ENCODE results near the gene TTF2. TPM values are rescaled to one million over a fixed set of nuclear protein-coding genes. Genes with fewer than 3 reads are reported as not detected.

TTF2 gene
- total RNA-seq, 4 donors from 2014 or later = 11.1 to 17.0 (median 14.2) TPM

DNA sequence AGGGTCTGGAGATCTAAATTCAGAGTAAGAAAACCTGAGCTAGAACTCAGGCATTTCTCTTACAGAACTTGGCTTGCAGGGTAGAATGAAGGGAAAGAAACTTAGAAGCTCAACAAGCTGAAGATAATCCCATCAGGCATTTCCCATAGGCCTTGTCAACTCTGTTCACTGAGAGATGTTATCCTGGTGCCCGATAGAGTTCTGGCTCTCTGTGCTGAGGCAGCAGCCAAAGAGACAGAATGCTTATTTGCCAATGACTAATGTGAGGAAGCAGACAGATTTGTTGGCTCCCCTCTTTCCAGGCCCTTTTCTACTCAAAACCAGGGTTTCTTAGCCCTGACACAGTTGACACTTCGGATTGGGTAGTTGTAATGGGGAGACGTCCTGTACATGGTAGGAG is 83.7 kb downstream of the TTF2 start:
- TF ChIP-seq, protein P1, sequence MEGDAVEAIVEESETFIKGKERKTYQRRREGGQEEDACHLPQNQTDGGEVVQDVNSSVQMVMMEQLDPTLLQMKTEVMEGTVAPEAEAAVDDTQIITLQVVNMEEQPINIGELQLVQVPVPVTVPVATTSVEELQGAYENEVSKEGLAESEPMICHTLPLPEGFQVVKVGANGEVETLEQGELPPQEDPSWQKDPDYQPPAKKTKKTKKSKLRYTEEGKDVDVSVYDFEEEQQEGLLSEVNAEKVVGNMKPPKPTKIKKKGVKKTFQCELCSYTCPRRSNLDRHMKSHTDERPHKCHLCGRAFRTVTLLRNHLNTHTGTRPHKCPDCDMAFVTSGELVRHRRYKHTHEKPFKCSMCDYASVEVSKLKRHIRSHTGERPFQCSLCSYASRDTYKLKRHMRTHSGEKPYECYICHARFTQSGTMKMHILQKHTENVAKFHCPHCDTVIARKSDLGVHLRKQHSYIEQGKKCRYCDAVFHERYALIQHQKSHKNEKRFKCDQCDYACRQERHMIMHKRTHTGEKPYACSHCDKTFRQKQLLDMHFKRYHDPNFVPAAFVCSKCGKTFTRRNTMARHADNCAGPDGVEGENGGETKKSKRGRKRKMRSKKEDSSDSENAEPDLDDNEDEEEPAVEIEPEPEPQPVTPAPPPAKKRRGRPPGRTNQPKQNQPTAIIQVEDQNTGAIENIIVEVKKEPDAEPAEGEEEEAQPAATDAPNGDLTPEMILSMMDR (IDR thresholded peaks at IDR 0.05; ENCODE audit: low read depth) = no peak

DNA sequence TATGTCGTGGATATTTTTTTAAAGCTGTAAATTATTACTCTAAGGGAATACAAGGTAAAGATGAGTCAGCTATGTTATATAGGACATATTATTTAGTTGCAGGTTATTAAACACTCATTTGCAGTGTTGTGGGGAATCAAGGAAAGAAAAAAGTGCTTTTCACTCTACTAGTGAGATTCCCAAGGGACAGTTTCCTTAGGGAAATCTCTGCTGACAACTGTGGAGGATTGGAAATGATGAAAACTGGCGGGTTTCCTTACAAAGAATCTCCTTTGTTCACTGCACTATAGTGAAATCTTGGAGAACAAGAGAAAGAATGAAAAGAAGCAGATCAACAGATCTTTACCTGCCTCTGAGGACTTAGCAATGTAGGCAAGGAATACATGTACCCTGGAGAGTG is 85.9 kb downstream of the TTF2 start:
- TF ChIP-seq, protein P1 (IDR thresholded peaks at IDR 0.05; ENCODE audit: low read depth) = no peak

DNA sequence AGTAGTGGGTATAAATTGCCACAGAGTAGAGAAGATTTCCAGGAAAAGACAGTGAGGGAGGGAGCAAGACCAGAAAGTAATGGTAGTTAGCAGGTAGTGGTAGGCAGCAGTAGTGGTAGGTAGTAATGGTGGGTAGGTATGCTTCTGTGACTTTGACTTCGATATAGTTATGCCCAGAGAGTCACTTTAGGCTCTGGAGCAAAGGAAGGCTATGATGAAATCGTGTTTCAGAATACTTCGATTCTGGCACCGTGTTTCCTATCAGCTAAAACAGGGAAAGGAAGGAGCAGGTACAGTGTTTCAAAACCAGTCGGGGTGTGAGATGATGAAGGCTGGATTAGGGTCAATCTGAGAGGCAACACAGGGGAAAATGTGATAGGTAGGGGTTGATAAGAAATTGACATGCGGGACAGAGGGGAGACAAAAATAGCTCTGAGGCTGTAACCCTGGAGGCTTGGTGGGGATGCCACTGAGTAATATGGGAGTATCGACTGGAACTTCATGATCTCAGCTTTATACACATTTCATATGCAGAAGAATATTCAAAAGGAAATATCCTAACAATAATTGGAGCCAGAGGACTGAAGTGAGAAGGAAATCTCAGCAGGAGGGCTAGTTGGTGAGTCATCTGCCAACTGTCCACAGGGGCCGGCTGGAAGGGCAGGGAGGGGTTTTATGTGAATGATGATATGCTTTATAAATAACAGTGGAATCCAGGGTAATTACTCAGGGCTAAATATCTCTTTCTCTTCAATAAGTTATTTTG is 86.6 kb downstream of the TTF2 start:
- TF ChIP-seq, protein P1 (IDR thresholded peaks at IDR 0.05; ENCODE audit: low read depth) = no peak

DNA sequence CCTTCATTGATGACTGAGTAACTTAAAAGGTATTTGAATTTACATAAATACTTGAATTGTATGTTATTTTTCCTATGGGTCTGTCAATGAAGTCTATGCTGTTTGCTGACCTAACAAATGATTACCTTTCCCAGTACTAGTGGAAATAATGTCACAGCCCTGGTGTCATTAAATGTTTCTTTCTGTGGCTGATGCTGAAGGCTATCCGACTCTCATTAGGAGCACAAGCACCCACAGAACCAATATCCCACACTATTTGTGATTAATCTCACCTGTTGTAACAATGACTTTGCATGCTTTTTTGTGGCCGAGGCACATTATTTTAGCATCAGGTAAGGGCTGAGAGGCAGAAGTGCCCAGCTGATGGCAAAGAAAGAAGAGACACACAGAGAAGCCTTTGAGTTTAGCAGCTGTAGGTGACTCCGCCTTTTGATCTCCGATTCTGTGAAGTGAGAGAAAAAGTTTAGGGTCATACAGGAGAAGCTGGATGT is 87.3 kb downstream of the TTF2 start:
- TF ChIP-seq, protein P1 (IDR thresholded peaks at IDR 0.05; ENCODE audit: low read depth) = no peak

DNA sequence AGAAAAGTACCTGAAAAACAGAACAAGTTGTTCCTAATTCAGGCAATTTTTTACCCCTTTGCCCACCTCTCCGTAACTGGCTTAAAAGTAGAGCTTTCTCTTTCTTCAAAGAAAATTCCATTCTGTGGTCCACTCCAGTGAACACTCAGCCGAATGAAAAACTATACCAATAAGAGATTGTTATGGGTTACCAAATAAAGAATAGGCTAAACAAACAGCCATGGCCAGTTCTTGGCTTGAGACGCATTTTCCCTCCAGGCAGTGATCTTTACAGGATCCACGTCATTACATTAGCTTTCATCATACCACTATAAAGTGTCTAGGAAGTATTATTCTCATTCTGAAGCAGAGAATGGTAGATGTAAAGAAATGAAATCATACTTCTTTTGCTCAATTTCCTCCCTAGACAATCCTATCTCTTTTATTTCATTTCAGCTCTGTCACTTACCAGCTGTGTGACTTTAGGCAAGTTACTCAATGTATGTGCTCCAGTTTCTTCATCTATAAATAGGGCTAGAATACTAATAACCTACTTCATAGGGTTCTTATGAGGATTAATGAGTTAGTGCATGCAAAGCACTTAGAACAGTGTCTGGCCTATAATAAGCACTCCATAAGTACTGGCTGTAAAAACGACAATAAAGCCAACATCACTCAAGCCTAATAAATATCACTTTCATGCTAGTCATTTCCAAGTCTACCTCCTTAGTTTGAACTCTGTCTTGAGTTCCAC is 87.9 kb downstream of the TTF2 start:
- TF ChIP-seq, protein P1 (IDR thresholded peaks at IDR 0.05; ENCODE audit: low read depth) = no peak

DNA sequence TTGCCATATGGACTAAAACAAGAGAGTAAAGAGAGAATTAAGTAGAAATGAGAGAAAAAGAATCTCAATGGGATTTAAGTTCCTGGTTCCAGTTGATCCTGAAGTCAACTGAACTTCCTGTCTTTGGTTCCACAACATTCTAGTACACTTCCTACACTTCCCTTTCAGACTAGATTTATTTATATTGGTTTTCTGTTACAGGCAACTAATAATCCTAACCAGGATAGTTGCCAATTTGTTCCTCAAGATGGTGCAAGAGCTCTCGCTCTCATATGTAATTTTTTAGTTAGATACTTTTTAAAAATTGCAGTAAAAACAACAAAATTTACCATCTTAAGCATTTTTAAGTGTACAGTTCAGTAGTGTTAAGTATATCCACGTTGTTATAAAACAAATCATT is 90.2 kb downstream of the TTF2 start:
- TF ChIP-seq, protein P1 (IDR thresholded peaks at IDR 0.05; ENCODE audit: low read depth) = no peak

Small RNA genes lying within 50 kb of the gene (small RNA-seq; reads per million reads assigned to genes)
- gene MIR942 = 0.61 reads per million

Other genes with a start within 250 kb of the TTF2 start
- 10 to 100 TPM in 3 of 4 donors, 1 to 10 TPM in 1; 4.7 to 16.1 (median 14.6) TPM for gene PTGFRN, start 150.4 kb upstream of the TTF2 start, total RNA-seq
- gene CD101, start 58.6 kb upstream of the TTF2 start, total RNA-seq = under 1 TPM in 2 of 4 donors, not detected in 2; 0.49 to 0.51 TPM
- 1 to 10 TPM in 2 of 4 donors, under 1 TPM in 2; 0.82 to 2.3 (median 1.5) TPM for gene TRIM45, start 61.4 kb downstream of the TTF2 start, total RNA-seq
- gene VTCN1, start 150.6 kb downstream of the TTF2 start, total RNA-seq = not detected

All from subcutaneous adipose tissue (tissue), 4 donors.